NCI-H1092 treated with DMSO at 0.1 percent for 48 hours (cell line): ENCODE results near the gene KLHL33.

ENCODE experiments used
- DNase-seq: peaks from one replicate; lab custom pipeline; 2025; lab: John Stamatoyannopoulos, UW

KLHL33 gene

DNA sequence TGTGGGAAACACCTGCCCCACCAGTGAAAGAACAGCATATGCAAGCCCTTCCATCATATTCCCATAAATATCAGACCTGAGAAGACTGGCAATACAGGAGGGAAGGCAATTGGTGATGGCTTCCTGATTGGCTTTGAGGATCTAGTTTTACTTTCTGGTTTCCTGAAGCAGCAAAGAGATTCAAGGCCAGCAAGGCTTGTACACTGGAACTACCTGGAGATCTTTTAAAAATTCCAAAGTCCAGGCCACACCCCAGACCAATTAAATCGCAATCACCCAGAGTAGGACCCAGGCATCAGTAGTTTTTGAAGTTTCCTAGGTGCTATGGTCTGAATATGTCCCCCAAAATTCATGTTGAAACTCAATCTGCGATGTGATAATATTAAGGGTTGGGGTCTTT lies 19.7 kb downstream of the KLHL33 start:
- no peak for DNase-seq

- DNase-seq = peak; percentile 65
These were observed 20.2 kb downstream of the KLHL33 start for GRCh38 chr14:20415782-20416206.

DNA sequence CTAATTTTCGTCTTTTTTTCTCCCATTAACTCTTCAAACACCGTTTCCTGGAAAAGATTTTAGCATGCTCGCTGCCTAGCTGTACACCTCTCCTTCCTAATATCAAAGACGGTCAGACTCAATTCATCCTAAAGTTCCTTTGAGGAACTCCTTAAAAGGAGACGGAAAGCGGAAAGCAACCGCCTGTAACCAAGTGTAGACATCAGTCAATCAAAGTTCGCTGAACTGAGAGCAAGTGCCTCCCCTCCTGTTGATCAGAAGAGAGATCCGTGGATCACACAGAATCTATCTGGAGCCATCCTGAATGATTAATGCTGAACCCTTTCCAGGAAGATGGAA lies 22.3 kb downstream of the KLHL33 start:
- DNase-seq = no peak

GRCh38 chr14:20412876-20413743 lies 22.9 kb downstream of the KLHL33 start, which contains the start of gene TEP1:
TEP1 (minus strand) TSS chr14:20413501; CDS start chr14:20408439, 5,062 bp downstream.
- peak; percentile 86 for DNase-seq

DNA sequence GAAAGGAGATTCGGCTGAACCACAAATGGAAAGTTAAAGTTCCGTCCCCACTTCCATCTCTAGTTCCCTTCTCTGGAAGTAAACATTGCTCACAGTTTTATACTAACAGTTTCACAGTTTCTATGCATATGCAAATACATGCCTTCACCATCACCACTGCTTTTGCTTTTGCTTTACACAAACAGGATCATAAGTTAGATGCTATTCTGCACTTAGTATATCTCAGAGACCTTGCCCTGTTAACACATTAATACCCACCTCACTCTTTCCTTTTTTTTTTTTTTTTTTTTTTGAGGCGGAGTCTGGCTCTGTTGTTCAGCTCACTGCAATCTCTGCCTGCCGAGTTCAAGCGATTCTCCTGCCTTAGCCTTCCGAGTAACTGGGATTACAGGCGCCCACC lies 23.6 kb downstream of the KLHL33 start:
- no peak for DNase-seq

DNA sequence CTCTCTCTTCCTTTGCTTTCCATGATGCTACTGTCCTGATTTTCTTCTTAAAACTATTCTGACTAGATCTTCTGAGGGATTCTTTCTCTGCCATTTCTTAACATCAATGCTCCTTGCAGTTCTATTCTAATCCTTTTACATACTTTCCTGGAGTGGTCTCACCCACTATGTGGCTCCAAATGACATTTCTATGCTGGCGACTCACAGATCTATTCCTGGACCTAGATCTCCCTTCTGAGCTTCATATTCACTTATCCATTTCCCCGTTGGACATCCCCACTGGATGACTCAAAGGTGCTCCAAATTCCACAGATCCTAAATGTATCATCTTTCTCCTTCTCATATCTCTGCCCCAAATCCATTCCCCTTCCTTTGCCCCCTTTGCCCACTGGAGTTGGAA lies 26.7 kb downstream of the KLHL33 start:
- DNase-seq = no peak

DNA sequence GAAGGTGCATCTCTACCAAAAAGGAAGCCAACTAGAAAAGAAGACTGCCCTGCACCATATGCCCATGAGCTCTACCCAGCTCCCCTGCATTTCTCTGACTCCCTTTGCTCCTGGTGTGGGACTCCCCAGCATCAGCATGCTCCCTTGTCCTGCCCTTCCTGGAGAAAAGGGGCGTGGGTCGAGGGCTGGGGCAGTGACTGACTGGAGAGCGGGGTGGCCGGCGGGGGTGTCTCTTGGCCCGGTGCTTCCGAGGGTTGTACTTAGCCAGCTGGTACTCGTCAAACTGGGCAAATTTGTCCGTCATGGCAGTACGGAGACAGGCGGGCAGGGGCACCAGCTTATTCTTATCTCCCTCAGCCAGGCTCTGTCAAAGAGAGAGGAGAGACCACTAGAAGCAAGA lies 32.4 kb downstream of the KLHL33 start:
- DNase-seq = no peak

DNA sequence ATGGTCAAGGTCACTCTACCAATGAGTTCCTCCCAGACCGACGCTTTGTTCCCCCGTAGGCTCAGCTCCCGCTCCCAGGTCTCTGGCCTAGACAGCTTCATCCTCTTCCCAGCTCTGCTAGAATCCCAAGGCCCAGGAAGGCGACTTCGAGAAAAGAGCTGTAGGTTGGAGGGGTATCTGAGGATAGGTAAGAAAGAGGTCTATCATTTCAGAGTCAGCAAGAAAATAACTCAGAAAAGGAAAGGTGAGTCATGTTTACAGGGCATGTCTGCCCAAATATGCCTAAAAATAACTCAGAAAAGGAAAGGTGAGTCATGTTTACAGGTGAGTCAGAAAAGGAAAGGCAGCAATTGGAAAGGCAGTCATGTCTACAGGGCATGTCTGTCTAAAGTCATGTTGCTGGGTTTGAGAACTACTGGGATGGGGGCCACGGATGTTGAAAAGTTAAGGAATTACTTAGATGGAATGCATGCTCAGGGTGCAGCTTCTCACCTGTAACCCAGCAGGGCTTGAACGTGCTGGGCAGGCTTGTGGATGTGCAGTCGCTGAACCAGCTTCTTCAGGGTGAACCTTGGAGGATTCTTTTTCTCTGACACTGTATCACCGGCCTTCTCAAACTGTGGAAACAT lies 34.9 kb downstream of the KLHL33 start:
- DNase-seq = no peak

DNA sequence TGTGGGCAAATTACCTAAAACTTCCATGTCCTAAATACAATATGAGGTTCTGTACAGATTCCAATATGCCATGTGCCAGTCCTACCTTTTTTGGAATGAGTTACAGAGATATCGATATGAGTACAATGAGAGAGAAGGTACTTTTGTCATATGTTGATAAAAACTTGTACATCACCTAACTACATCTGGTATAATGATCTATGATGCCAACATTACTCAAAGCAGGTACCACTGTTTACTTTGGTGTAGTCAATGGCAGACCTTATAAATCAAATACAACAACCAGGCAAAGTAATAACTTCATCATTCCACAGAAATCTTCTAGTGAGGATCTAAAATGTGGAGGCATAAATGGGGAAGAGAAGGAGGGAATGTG lies 35.4 kb downstream of the KLHL33 start:
- DNase-seq = no peak

DNA sequence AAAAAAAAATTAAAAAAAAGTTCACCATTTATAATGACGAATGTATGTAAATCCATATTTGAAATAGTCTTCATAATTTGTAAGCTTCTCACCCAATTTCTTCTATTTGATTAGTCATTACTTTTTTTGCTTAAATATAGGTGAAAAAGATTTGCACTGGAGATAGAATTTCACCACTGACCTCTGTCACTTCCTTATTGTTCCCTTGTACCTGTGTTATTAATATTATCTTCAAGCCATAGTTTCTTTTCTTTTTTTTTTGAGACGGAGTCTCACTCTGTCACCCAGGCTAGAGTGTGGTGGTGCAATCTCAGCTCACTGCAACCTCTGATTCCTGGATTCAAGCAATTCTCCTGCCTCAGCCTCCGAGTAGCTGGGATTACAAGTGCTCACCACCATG lies 38.5 kb downstream of the KLHL33 start:
- DNase-seq = no peak

DNA sequence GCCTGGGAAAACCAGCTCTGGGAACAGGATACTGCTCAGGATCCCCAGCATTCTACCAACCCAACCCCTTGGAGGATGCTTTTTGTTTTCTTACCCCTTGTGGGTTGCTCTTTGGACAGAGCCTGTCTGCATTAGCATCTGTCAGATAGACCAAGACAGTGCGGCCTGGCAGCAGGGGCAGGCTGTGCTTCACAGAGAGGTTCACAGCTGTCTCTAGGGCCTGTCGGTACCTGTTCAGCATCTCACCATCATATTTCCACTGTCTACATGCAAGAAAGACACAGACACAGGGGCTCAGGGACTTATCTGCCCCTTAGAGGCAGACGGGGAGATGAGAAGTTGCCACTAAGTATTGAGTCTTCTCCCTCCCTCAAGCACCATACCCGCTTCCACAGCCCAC lies 44.5 kb downstream of the KLHL33 start:
- DNase-seq = no peak

DNA sequence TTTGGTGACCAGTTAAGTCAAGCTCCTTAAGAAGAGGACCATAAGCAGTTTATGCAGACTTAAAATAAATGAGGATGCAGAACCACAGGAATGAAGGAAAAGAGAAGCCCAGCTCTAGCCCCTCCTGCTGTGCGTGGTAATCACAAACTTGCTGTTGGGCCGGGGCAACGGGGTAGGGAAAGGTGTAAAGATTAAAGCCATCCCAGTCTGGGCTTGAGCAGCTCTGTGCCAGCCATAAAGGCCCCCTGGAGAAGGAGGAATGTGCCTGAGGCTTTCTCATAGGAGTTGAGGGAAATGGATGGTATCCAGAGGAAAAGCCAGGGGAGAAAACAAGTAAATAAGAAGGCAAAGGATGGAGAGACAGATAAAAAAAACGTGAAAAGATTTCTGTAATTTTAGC lies 47.8 kb downstream of the KLHL33 start:
- no peak for DNase-seq

DNA sequence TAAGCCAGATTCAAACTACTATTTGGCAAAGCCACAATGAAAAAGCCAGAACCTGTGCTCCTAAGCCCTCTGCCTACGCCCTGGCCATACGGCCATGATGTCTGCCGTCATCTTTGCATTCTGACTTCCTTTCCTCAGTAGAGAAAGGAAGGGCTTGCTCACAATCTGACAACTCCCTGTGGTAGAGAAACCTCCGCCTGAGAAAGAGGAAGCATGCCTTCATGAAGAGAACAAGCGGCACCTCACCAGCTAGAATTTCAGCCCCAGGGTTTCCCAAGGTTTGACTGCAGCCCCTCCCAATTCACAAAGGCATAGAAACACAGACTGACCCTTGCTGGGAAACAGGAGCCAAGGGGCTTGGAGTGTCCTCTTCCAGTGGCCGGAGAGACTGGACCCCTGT lies 48.4 kb downstream of the KLHL33 start:
- no peak for DNase-seq

GRCh38 chr14:20386276-20386855 lies 49.6 kb downstream of the KLHL33 start:
- DNase-seq = no peak

DNA sequence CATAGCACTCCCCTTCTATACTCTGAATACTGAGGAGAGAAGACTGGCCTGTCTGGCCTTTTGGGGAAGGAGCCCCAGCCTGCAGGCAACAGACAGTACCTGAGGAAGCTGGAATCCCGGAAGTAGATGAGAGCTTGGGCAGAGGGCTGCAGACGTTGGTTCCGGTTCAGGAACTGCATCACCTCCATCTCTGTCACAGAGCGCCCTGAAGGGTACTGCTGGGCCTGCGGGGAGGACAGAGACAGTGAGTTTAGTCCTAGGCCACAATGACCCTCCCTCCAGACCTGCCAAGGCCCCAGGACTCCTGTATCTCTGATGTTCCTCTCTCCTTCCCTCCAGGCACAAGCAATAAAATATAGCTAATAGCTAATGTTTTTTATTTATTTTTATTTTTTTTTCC lies 51.1 kb downstream of the KLHL33 start:
- no peak for DNase-seq

GRCh38 chr14:20384321-20384720 lies 51.6 kb downstream of the KLHL33 start:
- DNase-seq = no peak

- no peak for DNase-seq
These were observed 52.3 kb downstream of the KLHL33 start for GRCh38 chr14:20383636-20384035.

GRCh38 chr14:20383032-20383431 lies 52.9 kb downstream of the KLHL33 start:
- DNase-seq = no peak

GRCh38 chr14:20382526-20382925 lies 53.4 kb downstream of the KLHL33 start:
- DNase-seq = no peak

GRCh38 chr14:20381341-20381740 lies 54.6 kb downstream of the KLHL33 start:
- no peak for DNase-seq

GRCh38 chr14:20380681-20381080 lies 55.3 kb downstream of the KLHL33 start:
- DNase-seq = no peak

DNA sequence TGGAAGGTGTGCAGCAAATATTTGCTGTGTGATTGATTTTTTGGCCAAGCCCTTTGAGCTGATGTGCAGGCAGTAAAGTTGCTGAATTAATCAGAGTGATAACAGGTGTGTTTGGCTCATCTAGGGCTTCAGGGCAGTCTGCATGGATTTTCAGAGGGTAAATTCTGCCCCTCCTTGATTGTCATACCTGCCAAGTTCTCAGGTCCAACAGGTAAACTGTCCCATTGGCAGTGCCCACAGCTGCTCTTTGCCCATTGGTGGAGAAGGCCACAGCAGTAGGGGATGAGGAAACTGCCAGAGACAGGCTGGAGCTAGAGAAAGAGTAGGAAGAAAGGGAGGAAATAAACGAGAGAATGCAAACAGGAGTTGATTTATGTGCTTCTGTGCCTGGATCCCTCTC lies 56.2 kb downstream of the KLHL33 start:
- DNase-seq = no peak

DNA sequence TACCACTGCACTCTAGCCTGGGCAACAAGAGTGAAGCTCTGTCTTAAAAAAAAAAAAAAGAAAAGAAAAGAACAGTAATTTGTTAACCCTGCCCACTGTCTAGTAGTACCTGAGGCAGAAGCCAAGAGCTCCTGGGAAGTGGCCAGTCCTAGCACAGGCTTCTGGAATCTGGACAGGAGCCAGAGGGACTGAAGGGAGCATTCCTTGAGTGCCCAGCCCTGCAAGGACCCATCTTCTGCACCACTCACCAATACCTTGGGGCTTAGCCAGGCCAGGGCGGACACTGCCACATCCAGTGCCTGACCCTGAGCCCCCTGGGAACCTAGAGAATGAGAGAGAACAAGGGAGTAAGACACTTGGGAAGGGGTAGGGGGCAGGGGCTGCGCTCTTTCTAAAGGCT lies 58.8 kb downstream of the KLHL33 start:
- DNase-seq = no peak
